Vagina (tissue), 2 donors: ENCODE measurements around the gene NSUN7.

Experiments
- POLR2A ChIP-seq, 2 donors: fragments of 450-650 bp; IDR thresholded peaks; one replicate each; pipeline ENCODE4 v1.6.1; 2017; ENCODE audit warnings: antibody characterized with exemption in 2 of 2, mild to moderate bottlenecking in 2 of 2, moderate library complexity in 2 of 2
- TF ChIP-seq, protein P1 (sequence below), 3 experiments: fragments of 450-650 bp in 2 of 3; fragments of 200-600 bp in 1 of 3; sonication (generic) in 1 of 3; IDR thresholded peaks; one replicate each; pipeline ENCODE4 v1.5.1; 2017 to 2019; ENCODE audit warnings: antibody characterized with exemption in 3 of 3, mild to moderate bottlenecking in 2 of 3, moderate library complexity in 2 of 3

DNA sequence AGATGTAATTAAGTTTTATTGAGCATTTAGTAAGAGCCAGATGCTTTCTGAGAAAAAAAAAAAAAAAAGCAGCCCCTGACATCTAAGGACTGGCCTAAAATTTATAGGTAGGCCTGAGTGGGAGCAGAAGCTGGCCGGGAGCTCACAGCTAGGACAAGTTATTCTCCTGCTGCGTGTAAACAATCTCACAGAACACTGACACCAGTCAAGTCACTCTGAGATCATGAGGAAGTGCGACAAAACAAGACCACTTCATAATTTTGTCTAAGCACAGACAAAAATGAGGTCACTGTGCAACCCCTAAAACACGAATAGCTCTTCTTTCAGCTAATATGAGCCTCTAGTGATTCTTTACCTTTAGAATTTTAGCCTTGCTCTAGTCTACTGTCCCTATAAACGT lies 15.3 kb upstream of the NSUN7 start:
- TF ChIP-seq, protein P1, sequence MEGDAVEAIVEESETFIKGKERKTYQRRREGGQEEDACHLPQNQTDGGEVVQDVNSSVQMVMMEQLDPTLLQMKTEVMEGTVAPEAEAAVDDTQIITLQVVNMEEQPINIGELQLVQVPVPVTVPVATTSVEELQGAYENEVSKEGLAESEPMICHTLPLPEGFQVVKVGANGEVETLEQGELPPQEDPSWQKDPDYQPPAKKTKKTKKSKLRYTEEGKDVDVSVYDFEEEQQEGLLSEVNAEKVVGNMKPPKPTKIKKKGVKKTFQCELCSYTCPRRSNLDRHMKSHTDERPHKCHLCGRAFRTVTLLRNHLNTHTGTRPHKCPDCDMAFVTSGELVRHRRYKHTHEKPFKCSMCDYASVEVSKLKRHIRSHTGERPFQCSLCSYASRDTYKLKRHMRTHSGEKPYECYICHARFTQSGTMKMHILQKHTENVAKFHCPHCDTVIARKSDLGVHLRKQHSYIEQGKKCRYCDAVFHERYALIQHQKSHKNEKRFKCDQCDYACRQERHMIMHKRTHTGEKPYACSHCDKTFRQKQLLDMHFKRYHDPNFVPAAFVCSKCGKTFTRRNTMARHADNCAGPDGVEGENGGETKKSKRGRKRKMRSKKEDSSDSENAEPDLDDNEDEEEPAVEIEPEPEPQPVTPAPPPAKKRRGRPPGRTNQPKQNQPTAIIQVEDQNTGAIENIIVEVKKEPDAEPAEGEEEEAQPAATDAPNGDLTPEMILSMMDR (IDR thresholded peaks at IDR 0.05): no peak
- TF ChIP-seq POLR2A (IDR thresholded peaks at IDR 0.05): no peak
